B cell (primary cell): Measurements from ENCODE around the gene RSPO3. TPM values are rescaled to one million over a fixed set of nuclear protein-coding genes. Genes with fewer than 3 reads are reported as not detected.

Experiments
- ATAC-seq: fragments of 200-7000 bp; cut with Tn5 transposase; one replicate; pipeline ENCODE4 v1.10.0; 2021; ENCODE audit warnings: low read depth, mild to moderate bottlenecking, moderate number of reproducible peaks, moderate library complexity
- CTCF ChIA-PET: fragments of 350-600 bp; sonication (Branson Sonifier 250); formaldehyde crosslinking; loops from one replicate; lab custom pipeline; 2021; ENCODE audit warnings: antibody characterized with exemption, inconsistent platforms; lab: Charles Lee
- POLR2A ChIA-PET: fragments of 350-600 bp; sonication (Branson Sonifier 250); formaldehyde crosslinking; loops from one replicate; lab custom pipeline; 2021; ENCODE audit warnings: antibody characterized with exemption; lab: Charles Lee
- DNase-seq: peaks from one replicate; pipeline ENCODE4 v3.0.0; 2013
- H2AFZ ChIP-seq: 2 replicates; pipeline ENCODE4 v1.6.1; 2012; ENCODE audit warnings: mild to moderate bottlenecking, low read depth, low read length; ENCODE audit not compliant: insufficient read depth, poor library complexity, severe bottlenecking
- H3K27ac ChIP-seq, 2 donors: 1 replicate in 1 of 2; 2 replicates in 1 of 2; pipeline ENCODE4 v1.5.1; 2012 to 2013; ENCODE audit warnings: low read length in 2 of 2, mild to moderate bottlenecking in 2 of 2, moderate library complexity in 1 of 2
- H3K27me3 ChIP-seq, 4 experiments: fragments of 200-600 bp in 1 of 4; sonication (generic) in 1 of 4; replicated peaks in 1 of 4; 1 replicate in 2 of 4; 2 replicates in 2 of 4; pipeline versions ENCODE4 v1.6.1 to v1.7.0; 2013 to 2016; ENCODE audit warnings: low read length in 3 of 4, mild to moderate bottlenecking in 2 of 4, mixed read lengths in 1 of 4, moderate library complexity in 1 of 4; ENCODE audit not compliant: insufficient read depth in 4 of 4, control insufficient read depth in 3 of 4; ENCODE audit errors: control extremely low read depth in 1 of 4
- H3K36me3 ChIP-seq, 2 experiments: replicated peaks in 1 of 2; 1 replicate in 1 of 2; 2 replicates in 1 of 2; pipeline versions ENCODE4 v1.6.1 to v1.7.1; 2013; ENCODE audit warnings: low read length in 1 of 2; ENCODE audit not compliant: insufficient read depth in 2 of 2, control insufficient read depth in 1 of 2; ENCODE audit errors: control extremely low read depth in 1 of 2, extremely low read depth in 1 of 2
- H3K4me1 ChIP-seq, 2 donors: fragments of 200-600 bp in 1 of 2; sonication (generic) in 1 of 2; 1 replicate in 1 of 2; 2 replicates in 1 of 2; pipeline versions ENCODE4 v1.5.1 to v1.6.1; 2013 to 2017; ENCODE audit warnings: low read length in 2 of 2; ENCODE audit not compliant: control insufficient read depth in 2 of 2, insufficient read depth in 2 of 2
- H3K4me2 ChIP-seq: replicated peaks from 2 replicates; pipeline ENCODE3; 2012; ENCODE audit warnings: mild to moderate bottlenecking, low read depth, low read length; ENCODE audit not compliant: poor library complexity, severe bottlenecking
- H3K4me3 ChIP-seq, 5 experiments: fragments of 200-600 bp in 1 of 5; sonication (generic) in 1 of 5; 1 replicate in 3 of 5; 2 replicates in 2 of 5; pipeline versions ENCODE4 v1.5.1 to v1.7.0; 2011 to 2016; ENCODE audit warnings: low read length in 4 of 5, mild to moderate bottlenecking in 4 of 5, low read depth in 2 of 5, control low read depth in 1 of 5, moderate library complexity in 1 of 5; ENCODE audit not compliant: insufficient read depth in 1 of 5; ENCODE audit errors: control extremely low read depth in 1 of 5, extremely low read depth in 1 of 5
- H3K79me2 ChIP-seq: fragments of 200-600 bp; sonication (generic); one replicate; pipeline ENCODE4 v1.6.0; 2016; ENCODE audit warnings: low read length; ENCODE audit not compliant: control insufficient read depth, insufficient read depth
- H3K9ac ChIP-seq: fragments of 200-600 bp; sonication (generic); 2 replicates; pipeline ENCODE4 v1.6.1; 2017; ENCODE audit warnings: mild to moderate bottlenecking, low read length, moderate library complexity
- H3K9me3 ChIP-seq, 3 donors: one replicate each; pipeline versions ENCODE4 v1.6.1 to v1.7.1; 2013; ENCODE audit warnings: low read length in 2 of 3; ENCODE audit not compliant: control insufficient read depth in 2 of 3, insufficient read depth in 1 of 3; ENCODE audit errors: control extremely low read depth in 1 of 3
- H4K20me1 ChIP-seq: 2 replicates; pipeline ENCODE4 v1.6.0; 2012; ENCODE audit warnings: mild to moderate bottlenecking, low read length; ENCODE audit not compliant: insufficient read depth, control insufficient read depth, poor library complexity, severe bottlenecking
- H3K27ac Mint-ChIP-seq: one replicate; pipeline ENCODE4 v1.8.0; 2021; ENCODE audit warnings: mixed read lengths
- H3K27me3 Mint-ChIP-seq: one replicate; pipeline ENCODE4 v1.8.0; 2021; ENCODE audit warnings: mixed read lengths
- H3K4me1 Mint-ChIP-seq: one replicate; pipeline ENCODE4 v1.8.0; 2021; ENCODE audit warnings: mixed read lengths
- H3K4me3 Mint-ChIP-seq: one replicate; pipeline ENCODE4 v1.8.0; 2021; ENCODE audit warnings: mixed read lengths
- H3K9me3 Mint-ChIP-seq: one replicate; pipeline ENCODE4 v1.8.0; 2022; ENCODE audit warnings: mixed read lengths; ENCODE audit not compliant: insufficient read depth
- EZH2 ChIP-seq: IDR thresholded peaks from 2 replicates; pipeline ENCODE4 v1.6.1; 2012; ENCODE audit warnings: borderline replicate concordance, low read depth, mild to moderate bottlenecking, moderate library complexity, low read length; ENCODE audit not compliant: insufficient read depth, poor library complexity, severe bottlenecking
- WGBS: methylation state at CpG from one replicate; pipeline ENCODE4 v1.1.5; 2013; ENCODE audit warnings: missing lambda C conversion rate; ENCODE audit not compliant: insufficient coverage; 5-methylcytosine and 5-hydroxymethylcytosine counted together
- intact Hi-C: fragments of 100-400 bp; cut with micrococcal nuclease; formaldehyde crosslinking; loops from one replicate; pipeline ENCODE4 v1.10.0; 2022
- polyA plus RNA-seq: library from polyadenylated mRNA; depleted of rRNA; stranded (reverse); fragments of >200 nt; gene quantifications from 2 replicates; pipeline ENCODE4 v1.2.3, GENCODE V29; 2012
- total RNA-seq, 2 donors: library from RNA; stranded (reverse); fragments of 120-200 nt in 1 of 2; gene quantifications; 1 replicate in 1 of 2; 2 replicates in 1 of 2; pipeline versions ENCODE4 v1.2.3 to v1.2.4, GENCODE V29; 2013 to 2022
- TF ChIP-seq, protein P1 (sequence below): fragments of 200-600 bp; IDR thresholded peaks from one replicate; pipeline ENCODE4 v1.8.0; 2022; ENCODE audit warnings: antibody characterized with exemption, mild to moderate bottlenecking

Gene RSPO3
- total and polyA plus RNA-seq, 2 donors (not counting 1 experiment from before 2014, with no cell fraction given): not detected

DNA sequence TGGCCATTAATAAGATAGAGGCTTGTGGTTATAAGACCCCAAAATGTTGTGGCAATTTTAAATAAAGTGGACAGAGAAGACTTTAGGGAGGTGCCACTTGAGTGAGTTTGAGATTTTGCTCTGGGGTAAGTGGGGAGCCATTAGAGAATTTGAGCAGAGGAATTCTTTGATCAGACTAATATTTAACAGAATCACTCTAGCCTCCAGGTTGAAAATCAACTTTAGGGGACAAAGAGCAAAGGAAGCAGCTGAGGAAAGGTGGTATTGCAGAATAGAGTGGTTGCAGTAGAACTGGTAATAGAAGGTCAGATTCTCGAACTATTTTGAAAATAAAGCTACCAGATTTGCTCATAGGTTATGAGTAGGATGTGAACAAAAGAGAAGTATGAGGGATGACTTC lies 97.5 kb downstream of the RSPO3 start:
- no peak overlapping the region for H3K4me3 ChIP-seq
- no peak overlapping the region for H3K4me2 ChIP-seq
- Mint-ChIP-seq H3K4me3 (no peak overlapping the region), H3K9me3 (no peaks in the 10 kb centered on the region), H3K27me3 (peaks cover 32% of the 10 kb centered on the region), H3K4me1 (no peaks in the 10 kb centered on the region), H3K27ac (no peak overlapping the region)
- intact Hi-C loops: no loop called here
- no peak overlapping the region for H2AFZ ChIP-seq
- H3K27ac ChIP-seq: no peak overlapping the region
- peaks cover 0 to 3% (median 0%) of the 10 kb centered on the region in 3 donors for H3K9me3 ChIP-seq
- TF ChIP-seq, protein P1, sequence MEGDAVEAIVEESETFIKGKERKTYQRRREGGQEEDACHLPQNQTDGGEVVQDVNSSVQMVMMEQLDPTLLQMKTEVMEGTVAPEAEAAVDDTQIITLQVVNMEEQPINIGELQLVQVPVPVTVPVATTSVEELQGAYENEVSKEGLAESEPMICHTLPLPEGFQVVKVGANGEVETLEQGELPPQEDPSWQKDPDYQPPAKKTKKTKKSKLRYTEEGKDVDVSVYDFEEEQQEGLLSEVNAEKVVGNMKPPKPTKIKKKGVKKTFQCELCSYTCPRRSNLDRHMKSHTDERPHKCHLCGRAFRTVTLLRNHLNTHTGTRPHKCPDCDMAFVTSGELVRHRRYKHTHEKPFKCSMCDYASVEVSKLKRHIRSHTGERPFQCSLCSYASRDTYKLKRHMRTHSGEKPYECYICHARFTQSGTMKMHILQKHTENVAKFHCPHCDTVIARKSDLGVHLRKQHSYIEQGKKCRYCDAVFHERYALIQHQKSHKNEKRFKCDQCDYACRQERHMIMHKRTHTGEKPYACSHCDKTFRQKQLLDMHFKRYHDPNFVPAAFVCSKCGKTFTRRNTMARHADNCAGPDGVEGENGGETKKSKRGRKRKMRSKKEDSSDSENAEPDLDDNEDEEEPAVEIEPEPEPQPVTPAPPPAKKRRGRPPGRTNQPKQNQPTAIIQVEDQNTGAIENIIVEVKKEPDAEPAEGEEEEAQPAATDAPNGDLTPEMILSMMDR: no peak
- TF ChIP-seq EZH2: no peak
- POLR2A ChIA-PET: no interaction called here
- no peaks in the 10 kb centered on the region for H3K36me3 ChIP-seq
- no peak overlapping the region for H3K9ac ChIP-seq
- no peaks in the 10 kb centered on the region for H3K79me2 ChIP-seq
- DNase-seq (no peak), ATAC-seq (no peak)
- H3K4me1 ChIP-seq: no peaks in the 10 kb centered on the region
- 92% methylated on average over 1 of the region's 1 CpG for WGBS
- no peaks in the 10 kb centered on the region for H4K20me1 ChIP-seq
- H3K27me3 ChIP-seq: peaks cover 0 to 3% (median 0%) of the 10 kb centered on the region in 4 experiments
- CTCF ChIA-PET: no interaction called here

DNA sequence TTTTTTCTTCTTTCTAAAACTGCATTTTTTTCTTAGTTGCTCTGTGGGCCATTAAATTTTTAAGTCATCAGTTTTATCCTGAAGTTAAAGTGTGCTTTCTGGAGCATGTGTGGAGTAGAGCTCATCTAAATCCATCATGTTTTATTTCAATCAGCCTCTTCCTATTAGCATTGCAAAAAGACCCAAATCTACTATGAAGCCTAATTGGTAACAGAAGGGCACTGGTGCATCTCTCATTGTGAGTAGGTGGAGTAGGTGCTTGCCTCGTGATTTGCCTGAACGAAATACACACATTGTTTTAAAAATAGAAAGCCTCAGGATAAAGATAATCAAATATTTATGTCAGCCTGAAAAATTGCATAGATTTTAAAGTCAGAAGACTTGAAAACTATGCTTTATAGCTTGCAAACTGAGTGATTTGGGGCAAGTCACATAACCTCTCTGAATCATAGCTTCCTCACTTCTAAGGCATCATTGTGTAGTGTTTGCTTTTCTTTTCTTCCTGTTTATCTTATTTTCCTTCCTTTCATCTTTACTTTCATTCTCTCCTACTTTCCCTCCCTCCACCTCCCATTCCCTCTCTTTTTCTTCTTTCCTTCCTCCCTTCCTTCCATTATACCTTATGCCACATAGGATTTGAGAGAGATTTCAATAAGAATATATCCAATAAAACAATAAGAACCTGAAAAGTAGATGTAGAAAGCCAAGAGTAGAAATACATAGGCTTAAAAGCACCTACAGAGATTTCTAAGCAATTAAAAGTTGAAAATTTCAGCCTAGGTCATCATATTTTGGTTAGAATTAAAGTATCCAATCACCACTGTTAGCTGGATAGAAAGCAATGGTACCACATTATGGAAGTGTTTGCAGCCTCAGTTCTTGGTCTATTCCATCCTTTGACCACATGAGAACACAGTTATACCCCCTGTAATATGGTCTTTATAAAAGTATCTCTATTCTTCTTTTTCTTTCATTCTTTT lies 98.6 kb downstream of the RSPO3 start:
- Histone ChIP-seq H4K20me1 (no peaks in the 10 kb centered on the region), H3K27me3 (peaks cover 0 to 3% (median 0%) of the 10 kb centered on the region in 4 experiments), H3K4me1 (no peaks in the 10 kb centered on the region), H3K79me2 (no peaks in the 10 kb centered on the region), H3K27ac (no peak overlapping the region), H2AFZ (no peak overlapping the region), H3K9ac (no peak overlapping the region), H3K9me3 (peaks cover 0 to 3% (median 0%) of the 10 kb centered on the region in 3 donors), H3K4me2 (no peak overlapping the region), H3K4me3 (no peak overlapping the region), H3K36me3 (no peaks in the 10 kb centered on the region)
- DNase-seq (no peak), ATAC-seq (no peak)
- Mint-ChIP-seq H3K4me1 (no peaks in the 10 kb centered on the region), H3K9me3 (no peaks in the 10 kb centered on the region), H3K27me3 (peaks cover 24% of the 10 kb centered on the region), H3K4me3 (no peak overlapping the region), H3K27ac (no peak overlapping the region)
- TF ChIP-seq, protein P1: no peak
- no peak for TF ChIP-seq EZH2
- POLR2A ChIA-PET: no interaction called here
- no CpG with 5 or more reads among the region's 2 CpGs for WGBS
- intact Hi-C loops: no loop called here
- CTCF ChIA-PET: no interaction called here
